Embryonic facial prominence (tissue), 1 donor: ENCODE measurements around the gene GAB4.

Experiments used
- DNase-seq: peaks from one replicate; pipeline ENCODE4 v3.0.0-alpha.2; 2016; ENCODE audit errors: extremely low spot score

Gene GAB4

GRCh38 chr22:16912281-16912680 lies 95.7 kb downstream of the GAB4 start:
- no peak for DNase-seq
